ENCODE measurements around the gene ELOVL7.

- no peak for TF ChIP-seq POLR2A (IDR thresholded peaks at IDR 0.05)
- no peak for TF ChIP-seq CTCF (IDR thresholded peaks at IDR 0.05)
- TF ChIP-seq EP300 (IDR thresholded peaks at IDR 0.05) = no peak
- TF ChIP-seq POLR2AphosphoS5 (IDR thresholded peaks at IDR 0.05) = no peak
Measured at GRCh38 chr5:60870857-60871256, 26.8 kb upstream of the ELOVL7 start.
